NCI-H2029 treated with DMSO at 0.1 percent for 48 hours (cell line): ENCODE results near the gene NPR3.

ENCODE experiments used
- DNase-seq: peaks from one replicate; lab custom pipeline; 2025; lab: John Stamatoyannopoulos, UW

The NPR3 gene

GRCh38 chr5:32710550-32711361 is at the start of gene NPR3:
Gene NPR3, plus strand, starts transcription at chr5:32711321. Its CDS starts 456 bp downstream, at chr5:32711777.
- DNase-seq = no peak

DNA sequence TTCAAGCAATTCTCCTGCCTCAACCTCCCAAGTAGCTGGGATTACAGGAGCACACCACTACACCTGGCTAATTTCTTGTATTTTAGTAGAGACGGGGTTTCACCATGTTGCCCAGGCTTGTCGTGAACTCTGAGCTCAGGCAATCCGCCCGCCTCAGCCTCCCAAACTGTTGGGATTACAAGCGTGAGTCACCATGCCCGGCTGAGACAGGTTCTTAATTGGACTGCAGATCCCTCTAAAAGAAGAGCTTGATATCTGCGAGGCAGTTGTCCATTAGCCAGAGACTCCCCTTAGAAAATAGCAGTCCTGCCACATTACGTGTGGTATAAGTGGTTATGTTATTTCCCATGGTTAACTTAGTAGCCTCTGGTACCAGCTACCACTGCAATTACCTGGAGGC is 46.6 kb upstream of the NPR3 start:
- no peak for DNase-seq

DNA sequence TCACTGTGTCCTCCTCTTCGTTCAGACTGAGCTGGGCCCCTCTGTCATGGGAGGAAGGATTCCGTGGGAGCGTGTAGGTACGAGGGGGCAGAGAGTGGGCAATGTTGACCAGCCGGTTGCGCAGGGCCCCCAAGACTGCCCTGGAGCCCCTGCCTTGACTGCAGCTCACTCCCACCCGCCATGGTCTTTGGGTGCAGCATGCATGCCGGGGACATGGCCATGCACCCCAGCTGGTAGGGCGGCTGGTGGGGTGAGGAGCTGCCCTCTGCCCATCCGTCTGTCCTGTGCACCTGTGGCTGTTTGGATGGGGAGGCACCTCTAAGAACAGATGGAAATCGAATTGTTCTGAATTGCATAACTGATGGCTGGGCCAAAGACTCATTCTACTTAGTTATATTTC is 42.6 kb upstream of the NPR3 start:
- DNase-seq = no peak

- no peak for DNase-seq
These were observed 37.8 kb upstream of the NPR3 start for GRCh38 chr5:32673272-32673671.

DNA sequence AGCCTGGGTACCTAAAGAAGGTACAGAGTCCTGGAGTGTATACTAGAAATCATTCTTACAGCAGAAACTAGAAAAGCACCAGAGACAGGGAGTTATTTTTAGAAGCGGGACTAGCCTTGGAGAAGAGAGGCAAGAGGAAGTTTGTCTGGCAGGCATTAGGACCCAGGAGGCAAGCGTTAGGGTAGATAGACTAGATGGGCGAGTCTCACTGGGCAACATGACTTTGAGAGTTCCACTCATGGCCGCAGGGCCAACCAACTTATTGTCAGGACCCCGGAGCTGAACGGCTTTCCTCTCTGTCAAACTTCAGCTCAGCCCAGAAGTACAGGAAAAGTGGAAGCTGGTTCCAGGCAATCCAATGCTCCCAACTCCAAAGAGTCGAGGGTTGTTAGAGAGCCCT is 34.1 kb upstream of the NPR3 start:
- DNase-seq = no peak

- DNase-seq = no peak
These were observed 32.6 kb upstream of the NPR3 start for GRCh38 chr5:32678472-32678871.

DNA sequence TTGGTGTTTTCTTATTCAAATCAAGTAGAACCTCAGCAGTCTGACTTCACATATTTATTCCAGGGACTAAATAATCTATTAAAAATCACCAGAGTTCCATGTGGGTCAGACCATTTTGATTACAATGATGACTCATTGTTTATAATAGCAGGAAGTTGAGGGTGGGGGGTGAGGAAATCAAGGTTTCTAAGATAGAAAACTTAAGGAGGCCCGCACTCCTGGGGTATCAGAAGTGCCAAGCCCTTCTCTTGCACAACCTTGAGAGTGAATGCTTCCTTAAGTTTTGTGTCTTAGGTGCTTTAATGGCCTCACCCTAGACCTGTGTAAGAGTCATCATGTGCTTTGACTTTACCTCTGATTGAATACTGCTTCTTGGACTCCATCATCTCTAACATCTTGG is 31.9 kb upstream of the NPR3 start:
- DNase-seq = no peak

DNA sequence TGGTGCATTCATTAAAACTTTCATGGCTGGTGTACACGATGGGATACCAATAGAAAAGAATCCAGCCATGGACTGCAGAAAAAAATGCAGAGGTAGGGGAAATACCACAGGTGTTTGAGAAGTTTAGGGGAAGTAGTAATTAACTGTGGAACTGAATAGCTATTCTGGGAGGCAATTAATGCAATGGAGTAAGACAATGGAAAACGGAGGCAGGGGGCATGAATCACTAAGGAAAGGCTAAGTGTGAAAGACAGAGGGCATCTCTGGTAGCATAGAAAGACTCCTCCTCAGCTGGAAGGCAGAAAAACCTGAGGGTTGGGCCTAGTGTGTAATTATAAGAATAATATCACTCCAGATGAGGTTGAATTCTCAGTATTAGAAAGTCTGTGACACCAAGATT is 30.9 kb upstream of the NPR3 start:
- no peak for DNase-seq

GRCh38 chr5:32683125-32683524 is 28.0 kb upstream of the NPR3 start:
- no peak for DNase-seq

DNA sequence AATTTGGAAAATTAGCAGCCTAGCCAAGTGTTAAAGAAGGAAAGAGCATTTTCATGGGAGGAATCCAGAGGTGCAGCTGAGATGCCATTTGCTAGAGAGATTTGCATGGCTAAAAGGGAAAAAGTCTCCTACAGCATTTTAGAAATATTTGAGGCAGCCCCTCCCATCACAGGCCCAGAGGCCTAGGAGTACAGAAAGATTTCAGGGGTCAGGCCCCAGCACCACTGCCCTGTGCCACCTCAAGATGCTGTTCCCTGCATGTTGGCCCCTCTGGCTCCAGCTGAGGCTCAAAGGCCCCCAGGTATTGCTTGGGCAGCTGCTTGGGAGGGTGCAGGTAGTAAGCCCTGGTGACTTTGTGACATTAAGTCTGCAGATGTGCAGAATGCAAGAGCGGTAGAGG is 26.9 kb upstream of the NPR3 start:
- no peak for DNase-seq

DNA sequence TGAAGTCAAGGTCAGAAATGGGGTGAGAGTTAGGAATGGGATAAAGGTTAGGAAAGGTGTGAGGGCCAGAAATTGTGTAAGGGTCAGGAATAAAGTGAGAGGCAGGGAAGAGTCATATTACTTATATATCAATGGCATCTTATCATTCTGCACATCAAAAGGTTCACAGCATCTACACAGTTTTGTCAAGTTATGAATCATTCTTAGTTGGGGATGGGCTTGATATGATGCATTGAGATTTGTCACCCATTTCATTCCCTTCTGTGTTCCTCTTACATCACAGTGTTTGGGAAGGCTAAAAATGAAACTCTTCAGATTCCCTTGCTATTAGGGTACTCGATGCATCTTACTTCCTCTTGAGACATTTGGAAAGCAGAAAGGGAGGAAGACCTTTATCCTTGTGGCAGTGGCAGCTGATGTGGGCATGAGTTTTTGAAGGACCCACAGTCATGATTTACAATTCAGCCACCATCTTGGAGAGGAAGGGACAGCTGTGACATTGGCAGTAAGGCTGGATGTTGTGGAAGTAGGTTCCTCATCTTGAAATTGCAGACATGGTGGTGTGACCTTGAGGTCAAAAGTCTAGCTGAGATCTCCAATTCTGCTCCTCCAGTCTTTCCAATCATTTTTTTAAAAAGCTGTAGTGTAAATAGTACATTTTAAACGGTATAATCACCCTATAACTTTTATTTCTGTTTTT is 24.2 kb upstream of the NPR3 start:
- no peak for DNase-seq

DNA sequence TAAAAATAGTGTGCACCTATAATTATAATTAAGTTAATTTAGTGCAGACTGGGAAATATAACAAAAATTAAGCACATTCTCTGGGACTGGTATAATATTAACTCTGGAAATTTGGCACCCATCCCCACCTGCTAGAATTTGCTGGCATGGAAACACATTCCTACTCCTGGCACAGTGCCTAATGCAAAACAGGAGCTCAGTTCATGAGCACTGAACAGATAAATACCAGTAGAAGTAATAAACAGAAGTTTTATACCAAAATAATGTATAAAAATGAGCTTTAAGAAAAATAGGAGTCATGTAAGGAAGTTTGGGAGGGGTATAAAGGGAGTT is 23.7 kb upstream of the NPR3 start:
- DNase-seq = peak; percentile 1

DNA sequence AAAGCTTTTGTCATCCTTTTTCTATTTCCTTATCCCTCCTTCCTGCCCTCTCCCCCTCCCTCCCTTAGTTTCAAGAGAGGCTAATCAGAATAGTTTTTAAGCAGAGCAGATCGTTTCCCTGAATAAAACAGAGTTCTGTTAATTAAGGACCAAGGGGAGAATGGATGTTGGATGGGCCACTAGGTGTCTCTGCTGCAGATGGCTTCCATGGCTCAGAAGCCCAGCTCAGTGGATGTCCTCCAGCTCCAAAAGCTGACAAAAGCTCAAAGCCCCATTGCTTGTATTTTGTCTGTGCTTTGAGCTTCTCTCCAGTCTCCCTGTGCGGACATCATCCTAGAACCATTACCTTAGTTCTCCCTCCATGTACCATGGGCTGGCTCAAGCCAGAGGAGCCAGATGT is 21.0 kb upstream of the NPR3 start:
- DNase-seq = no peak

DNA sequence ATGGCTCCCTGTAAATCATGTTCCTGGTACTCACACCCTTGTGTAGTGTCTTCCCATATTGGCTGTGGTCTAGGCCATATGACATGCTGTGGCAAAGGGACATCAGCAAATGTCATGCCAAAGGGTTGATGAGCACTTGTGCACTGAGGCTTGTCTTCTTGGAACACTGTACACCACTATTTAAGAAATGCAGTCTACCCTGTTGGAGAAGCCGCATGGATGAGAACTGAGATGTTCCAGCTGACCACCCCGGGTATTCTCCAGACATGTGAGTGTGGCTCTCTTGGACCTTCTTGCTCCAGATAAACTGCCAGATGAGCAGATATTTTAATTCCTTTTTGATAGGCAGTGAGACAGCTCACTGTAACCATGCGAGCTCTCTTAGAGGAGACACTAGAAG is 20.5 kb upstream of the NPR3 start:
- DNase-seq = no peak

DNA sequence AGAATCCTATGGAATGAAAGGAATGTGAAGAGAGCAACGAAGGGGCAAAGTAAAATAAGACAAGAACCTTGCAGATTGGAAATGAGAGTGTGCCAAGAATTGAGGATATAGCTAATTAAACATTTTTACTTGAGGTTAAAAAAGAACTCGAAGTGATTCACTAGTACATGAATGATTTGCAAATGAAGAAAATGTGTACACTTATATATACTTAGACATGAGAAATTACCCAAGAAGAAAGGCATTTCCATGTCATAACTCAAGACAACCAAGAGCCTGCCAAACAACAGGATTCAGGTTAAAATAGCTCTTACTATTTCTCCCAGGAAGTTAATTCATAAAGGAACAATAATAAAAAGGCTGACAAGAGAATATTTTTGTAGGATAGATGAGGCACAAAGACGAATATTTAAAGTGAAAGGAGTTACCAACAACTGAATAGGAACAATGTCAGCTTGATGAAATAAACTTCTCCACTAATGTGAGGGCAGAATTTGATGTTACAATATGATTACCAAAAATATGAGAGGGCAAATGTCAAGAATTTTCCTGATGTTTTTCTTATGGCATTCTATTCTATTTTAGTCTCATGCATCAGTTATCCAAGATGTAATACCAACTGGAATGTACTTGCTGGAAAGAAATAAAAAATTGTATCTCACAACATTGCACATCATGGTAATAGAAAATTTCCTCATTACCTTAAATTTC is 18.9 kb upstream of the NPR3 start:
- DNase-seq = no peak

- no peak for DNase-seq
These were observed 7.2 kb upstream of the NPR3 start for GRCh38 chr5:32703957-32704356.

DNA sequence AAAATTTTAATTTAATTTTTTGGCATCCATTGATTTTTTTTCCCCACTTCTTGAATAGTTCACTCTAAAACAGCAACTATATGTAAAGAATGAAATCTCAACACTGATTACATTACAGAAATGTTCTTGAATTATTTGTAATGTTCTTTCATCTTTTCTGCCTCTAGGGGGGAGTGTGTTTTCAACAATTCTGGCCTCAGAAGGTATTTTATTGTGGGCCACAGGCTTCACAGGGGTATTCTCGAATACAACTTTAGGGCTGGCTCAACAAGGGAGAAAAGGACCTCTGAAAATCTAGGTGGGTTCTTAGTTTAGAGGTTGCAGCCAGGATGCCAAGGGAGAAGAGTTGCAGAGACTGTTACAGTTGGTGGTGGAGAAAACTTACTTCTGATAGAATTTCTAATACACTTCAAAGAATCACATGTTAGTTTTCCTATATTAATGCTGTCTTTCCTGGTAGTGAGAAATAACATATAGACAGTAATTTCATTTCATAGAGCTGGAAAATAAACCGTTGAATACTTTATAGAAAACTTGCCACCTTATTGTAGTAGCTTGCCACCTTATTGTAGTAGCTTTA is 3.6 kb upstream of the NPR3 start:
- DNase-seq = no peak

GRCh38 chr5:32708949-32709348 is 2.2 kb upstream of the NPR3 start:
- no peak for DNase-seq

GRCh38 chr5:32709750-32710549 is 1.2 kb upstream of the NPR3 start:
- DNase-seq = peak; percentile 4

- no peak for DNase-seq
These were observed 200 bp downstream of the NPR3 start for GRCh38 chr5:32711362-32711680.

- no peak for DNase-seq
These were observed 760 bp downstream of the NPR3 start for GRCh38 chr5:32711681-32712480.
